GM04503 (cell line): ENCODE results near the gene DMRTA1.
"Not testable (repeated sequence)": the region's sequence is repeated elsewhere in the genome, so short reads cannot be mapped to it uniquely, and the experiment has no call there.

Experiments
- DNase-seq: peaks from one replicate; pipeline ENCODE4 v3.0.0-alpha.2; 2012; ENCODE audit warnings: low read depth

The DMRTA1 gene

GRCh38 chr9:22457448-22457847 lies 10.8 kb downstream of the DMRTA1 start:
- no peak for DNase-seq

GRCh38 chr9:22463205-22463604 lies 16.6 kb downstream of the DMRTA1 start:
- no peak for DNase-seq

GRCh38 chr9:22469928-22470544 lies 23.4 kb downstream of the DMRTA1 start:
- DNase-seq: no peak

- no peak for DNase-seq
Measured at GRCh38 chr9:22481566-22481965, 34.9 kb downstream of the DMRTA1 start.

- no peak for DNase-seq
Measured at GRCh38 chr9:22483528-22484070, 37.0 kb downstream of the DMRTA1 start.

GRCh38 chr9:22496197-22496596 lies 49.6 kb downstream of the DMRTA1 start:
- DNase-seq: not testable (repeated sequence)
